ENCODE measurements around the gene HMGA1. TPM values are rescaled to one million over a fixed set of nuclear protein-coding genes. Genes with fewer than 3 reads are reported as not detected.

The HMGA1 gene
- total and polyA plus RNA-seq, 8 donors: 17.0 to 38.7 (median 21.5) TPM

GRCh38 chr6:34206726-34207125 is 29.9 kb upstream of the HMGA1 start:
- Histone ChIP-seq H3K4me3 (no peak overlapping the region), H3K27me3 (no peaks in the 10 kb centered on the region), H3K9me3 (no peaks in the 10 kb centered on the region), H3K36me3 (no peaks in the 10 kb centered on the region), H3K4me1 (no peaks in the 10 kb centered on the region), H3K27ac (no peak overlapping the region)
- no peak for FAIRE-seq
- 64 to 67% methylated on average over 7 of the region's 7 CpGs for WGBS, 2 donors
- no peak for DNase-seq
- TF ChIP-seq CTCF (IDR thresholded peaks at IDR 0.05): no peak
- intact Hi-C loops (cut with DNase I): no loop called here
- ATAC-seq: no peak

GRCh38 chr6:34207695-34208443 is 28.8 kb upstream of the HMGA1 start:
- FAIRE-seq: no peak
- Histone ChIP-seq H3K27me3 (no peaks in the 10 kb centered on the region), H3K4me1 (no peaks in the 10 kb centered on the region), H3K9me3 (no peaks in the 10 kb centered on the region), H3K36me3 (no peaks in the 10 kb centered on the region), H3K27ac (no peak overlapping the region), H3K4me3 (no peak overlapping the region)
- DNase-seq: no peak
- intact Hi-C loops (cut with DNase I): no loop called here
- 79 to 82% methylated on average over 4 of the region's 4 CpGs for WGBS, 2 donors
- TF ChIP-seq CTCF (IDR thresholded peaks at IDR 0.05): no peak
- no peak for ATAC-seq

- no peak for TF ChIP-seq CTCF (IDR thresholded peaks at IDR 0.05)
- Histone ChIP-seq H3K4me1 (no peaks in the 10 kb centered on the region), H3K4me3 (no peak overlapping the region), H3K27ac (no peak overlapping the region), H3K27me3 (no peaks in the 10 kb centered on the region), H3K36me3 (no peaks in the 10 kb centered on the region), H3K9me3 (no peaks in the 10 kb centered on the region)
- WGBS, 2 donors: 82 to 83% methylated on average over 4 of the region's 4 CpGs
- no peak for FAIRE-seq
- ATAC-seq: no peak
- DNase-seq: no peak
- intact Hi-C loops (cut with DNase I): no loop called here
Measured at GRCh38 chr6:34213772-34214171, 22.9 kb upstream of the HMGA1 start.

- no peak for DNase-seq
- no peaks in the 10 kb centered on the region for H3K36me3 ChIP-seq
- no peak for TF ChIP-seq CTCF (IDR thresholded peaks at IDR 0.05)
- no peak overlapping the region for H3K4me3 ChIP-seq
- intact Hi-C loops (cut with DNase I): no loop called here
- peaks cover 0 to 5% (median 0%) of the 10 kb centered on the region in 3 donors for H3K4me1 ChIP-seq
- H3K27me3 ChIP-seq: no peaks in the 10 kb centered on the region
- H3K27ac ChIP-seq: no peak overlapping the region
- ATAC-seq: no peak
- WGBS, 2 donors: 66 to 80% methylated on average over 2 of the region's 2 CpGs
- FAIRE-seq: no peak
- no peaks in the 10 kb centered on the region for H3K9me3 ChIP-seq
Measured at GRCh38 chr6:34218691-34219090, 18.0 kb upstream of the HMGA1 start.

- DNase-seq (peak in 3 of 6 donors; percentile 38 to 61 (median 44)), FAIRE-seq (no peak), ATAC-seq (peak; percentile 17 to 28 (median 22))
- Histone ChIP-seq H3K27me3 (no peaks in the 10 kb centered on the region), H3K27ac (peak overlapping the region in 2 of 4 donors; percentile 58 to 89), H3K9me3 (no peaks in the 10 kb centered on the region), H3K4me1 (peaks cover 0 to 5% (median 0%) of the 10 kb centered on the region in 3 donors), H3K36me3 (no peaks in the 10 kb centered on the region), H3K4me3 (peak overlapping the region in 2 of 4 donors; percentile 11 to 50)
- WGBS, 2 donors: 19 to 22% methylated on average over 15 to 16 of the region's 16 CpGs
- intact Hi-C loops (cut with DNase I): no loop called here
- TF ChIP-seq CTCF (IDR thresholded peaks at IDR 0.05): no peak
Measured at GRCh38 chr6:34223381-34223955, 13.2 kb upstream of the HMGA1 start.

All from pancreas (tissue), 10 donors.